GM23338 (cell line): ENCODE measurements around the gene C16orf78. TPM values are rescaled to one million over a fixed set of nuclear protein-coding genes. Genes with fewer than 3 reads are reported as not detected.
A peak's percentile ranks its signal among the peaks of the same experiment; 100 is the strongest.
"Not testable (repeated sequence)": the region's sequence is repeated elsewhere in the genome, so short reads cannot be mapped to it uniquely, and the experiment has no call there.

Experiments used
- ATAC-seq: fragments of 200-7000 bp; cut with Tn5 transposase; 3 replicates; pipeline ENCODE4 v1.9.1; 2020
- DNase-seq: peaks from one replicate; pipeline ENCODE4 v3.0.0-alpha.2; 2015; ENCODE audit warnings: low spot score
- H2AFZ ChIP-seq: fragments of 200-600 bp; sonication (generic); 2 replicates; pipeline ENCODE4 v1.8.0; 2016; ENCODE audit warnings: antibody characterized with exemption, mild to moderate bottlenecking, moderate library complexity
- H3F3A ChIP-seq: fragments of 200-600 bp; sonication (generic); replicated peaks from 2 replicates; pipeline ENCODE4 v1.8.0; 2017; ENCODE audit warnings: antibody characterized with exemption, mixed run types, low read depth
- H3K27ac ChIP-seq: fragments of 200-600 bp; sonication (generic); 2 replicates; pipeline ENCODE4 v1.6.1; 2016; ENCODE audit warnings: low read depth
- H3K27me3 ChIP-seq: fragments of 200-600 bp; sonication (generic); 2 replicates; pipeline ENCODE4 v1.8.0; 2016; ENCODE audit warnings: mild to moderate bottlenecking, mixed run types, moderate library complexity; ENCODE audit not compliant: insufficient read depth
- H3K36me3 ChIP-seq: fragments of 200-600 bp; sonication (generic); 2 replicates; pipeline ENCODE4 v1.8.0; 2016; ENCODE audit warnings: mild to moderate bottlenecking; ENCODE audit not compliant: insufficient read depth
- H3K4me1 ChIP-seq: fragments of 200-600 bp; sonication (generic); 2 replicates; pipeline ENCODE4 v1.8.0; 2016; ENCODE audit warnings: mild to moderate bottlenecking, moderate library complexity; ENCODE audit not compliant: insufficient read depth
- H3K4me2 ChIP-seq: fragments of 200-600 bp; sonication (generic); 2 replicates; pipeline ENCODE4 v1.7.1; 2017; ENCODE audit warnings: mixed run types
- H3K4me3 ChIP-seq: fragments of 200-600 bp; sonication (generic); 2 replicates; pipeline ENCODE4 v1.6.1; 2016; ENCODE audit warnings: mixed run types
- H3K79me2 ChIP-seq: fragments of 200-600 bp; sonication (generic); replicated peaks from 2 replicates; pipeline ENCODE4 v1.8.0; 2017; ENCODE audit warnings: mild to moderate bottlenecking; ENCODE audit not compliant: insufficient read depth
- H3K9me2 ChIP-seq: fragments of 200-600 bp; sonication (generic); 2 replicates; pipeline ENCODE4 v1.8.0; 2017; ENCODE audit not compliant: insufficient read depth
- H4K20me1 ChIP-seq: fragments of 200-600 bp; sonication (generic); replicated peaks from 2 replicates; pipeline ENCODE4 v1.8.0; 2017; ENCODE audit warnings: mild to moderate bottlenecking; ENCODE audit not compliant: insufficient read depth
- H3K27ac Mint-ChIP-seq: 2 replicates; pipeline ENCODE4 v1.8.0; 2020; ENCODE audit warnings: inconsistent platforms, mild to moderate bottlenecking, moderate library complexity, mixed read lengths
- H3K27me3 Mint-ChIP-seq: 3 replicates; pipeline ENCODE4 v1.8.0; 2022; ENCODE audit warnings: low read depth, mild to moderate bottlenecking, moderate library complexity, mixed read lengths, inconsistent platforms; ENCODE audit not compliant: insufficient read depth, poor library complexity
- H3K36me3 Mint-ChIP-seq: 3 replicates; pipeline ENCODE4 v1.8.0; 2021; ENCODE audit warnings: low read depth, mild to moderate bottlenecking, inconsistent platforms, moderate library complexity, mixed read lengths
- H3K4me1 Mint-ChIP-seq: 3 replicates; pipeline ENCODE4 v1.8.0; 2020; ENCODE audit warnings: mild to moderate bottlenecking, inconsistent platforms, mixed read lengths
- H3K4me3 Mint-ChIP-seq: 3 replicates; pipeline ENCODE4 v1.8.0; 2021; ENCODE audit warnings: moderate library complexity, mild to moderate bottlenecking, inconsistent platforms, mixed read lengths
- H3K9me3 Mint-ChIP-seq: 3 replicates; pipeline ENCODE4 v1.8.0; 2020; ENCODE audit warnings: moderate library complexity, mild to moderate bottlenecking, inconsistent platforms, mixed read lengths
- CREB1 ChIP-seq: fragments of 250-450 bp; sonication (Bioruptor Pico); IDR thresholded peaks from 2 replicates; pipeline ENCODE4 v1.5.0; 2020; ENCODE audit warnings: low read depth, mild to moderate bottlenecking, moderate library complexity
- ETS1 ChIP-seq: IDR thresholded peaks from 2 replicates; pipeline ENCODE4 v1.6.1; 2016; ENCODE audit warnings: antibody characterized with exemption
- JUNB ChIP-seq: IDR thresholded peaks from one replicate; pipeline ENCODE4 v1.6.1; 2016; ENCODE audit warnings: antibody characterized with exemption; ENCODE audit not compliant: unreplicated experiment
- NANOG ChIP-seq: IDR thresholded peaks from 2 replicates; pipeline ENCODE4 v1.6.1; 2016; ENCODE audit warnings: antibody characterized with exemption, borderline replicate concordance
- POLR2AphosphoS5 ChIP-seq: IDR thresholded peaks from 2 replicates; pipeline ENCODE4 v1.6.1; 2016; ENCODE audit warnings: antibody characterized with exemption, low read depth
- STAT1 ChIP-seq: IDR thresholded peaks from one replicate; pipeline ENCODE4 v1.6.1; 2016; ENCODE audit warnings: antibody characterized with exemption; ENCODE audit not compliant: unreplicated experiment
- ZNF114 ChIP-seq: fragments of 250-450 bp; sonication (Bioruptor Pico); IDR thresholded peaks from 2 replicates; pipeline ENCODE4 v1.5.0; 2020; ENCODE audit warnings: mild to moderate bottlenecking, moderate library complexity
- polyA plus RNA-seq: library from polyadenylated mRNA; unstranded; fragments of >200 nt; fragmentation: Nextera tagmentation; extraction: Ambion mirVana; gene quantifications from 2 replicates; pipeline ENCODE4 v1.2.1, GENCODE V29; 2016
- total RNA-seq: library from RNA; depleted of rRNA; stranded (reverse); fragments of >200 nt; shearing (Covaris generic); gene quantifications from 2 replicates; pipeline ENCODE4 v1.2.3, GENCODE V29; 2014

Gene C16orf78
- total and polyA plus RNA-seq, 2 experiments from 2014 or later = not detected

GRCh38 chr16:49359591-49359990 lies 14.0 kb upstream of the C16orf78 start (continued):
- TF ChIP-seq STAT1 (no peak), CREB1 (CRISPR knock-in tag) (no peak), JUNB (no peak)

GRCh38 chr16:49361731-49362130 lies 11.9 kb upstream of the C16orf78 start:
- H3K79me2 ChIP-seq, H4K20me1 ChIP-seq, ATAC-seq, H3K36me3 ChIP-seq, H3K9me3 Mint-ChIP-seq, H3K4me2 ChIP-seq, H3K27me3 ChIP-seq, H3K27ac ChIP-seq, H3F3A ChIP-seq, H3K36me3 Mint-ChIP-seq, DNase-seq, H3K9me2 ChIP-seq, H3K4me3 ChIP-seq, H2AFZ ChIP-seq, H3K4me3 Mint-ChIP-seq: not testable (repeated sequence)
- Mint-ChIP-seq H3K4me1 (peaks cover 32% of the 10 kb centered on the region), H3K27me3 (peaks cover 34% of the 10 kb centered on the region), H3K27ac (peak overlapping the region; percentile 53; the same call in 1 of the 2 replicates)
- peaks cover 13% of the 10 kb centered on the region for H3K4me1 ChIP-seq

- Histone ChIP-seq H3K36me3 (no peaks in the 10 kb centered on the region), H3K79me2 (no peaks in the 10 kb centered on the region), H2AFZ (no peak overlapping the region), H3K4me2 (no peak overlapping the region), H3F3A (no peaks in the 10 kb centered on the region; the same call in 1 of the 2 replicates), H3K27me3 (no peaks in the 10 kb centered on the region), H4K20me1 (no peaks in the 10 kb centered on the region), H3K4me3 (no peak overlapping the region), H3K4me1 (peaks cover 18% of the 10 kb centered on the region), H3K27ac (no peak overlapping the region), H3K9me2 (peaks cover 2% of the 10 kb centered on the region; the same call in 1 of the 2 replicates)
- peak; percentile 36 for DNase-seq
- ATAC-seq = peak; percentile 78
- TF ChIP-seq CREB1 (CRISPR knock-in tag) (no peak), ZNF114 (CRISPR knock-in tag) (no peak), NANOG (no peak), POLR2AphosphoS5 (no peak), ETS1 (no peak)
- Mint-ChIP-seq H3K27ac (peak overlapping the region; percentile 53; the same call in 1 of the 2 replicates), H3K9me3 (peaks cover 8% of the 10 kb centered on the region; the same call in 2 of the 3 replicates), H3K4me1 (peaks cover 34% of the 10 kb centered on the region), H3K27me3 (peaks cover 32% of the 10 kb centered on the region), H3K4me3 (no peak overlapping the region), H3K36me3 (peaks cover 6% of the 10 kb centered on the region; the same call in 2 of the 3 replicates)
Measured at GRCh38 chr16:49362230-49362629, 11.4 kb upstream of the C16orf78 start.
